HepG2 (cell line): ENCODE results near the gene MTA1. TPM values are rescaled to one million over a fixed set of nuclear protein-coding genes. Genes with fewer than 3 reads are reported as not detected.

Source experiments
- CBX5 ChIP-seq: sonication (generic); formaldehyde crosslinking; IDR thresholded peaks from 2 replicates; pipeline ENCODE4 v1.4.0; 2020; ENCODE audit warnings: missing genetic modification reagents, borderline replicate concordance
- CREB1 ChIP-seq, 2 experiments: fragments of 450-650 bp in 1 of 2; IDR thresholded peaks; 2 replicates each; pipeline ENCODE4 v1.6.1; 2016 to 2017; ENCODE audit warnings: control low read depth in 1 of 2, mild to moderate bottlenecking in 1 of 2, missing compliant biosample characterization in 1 of 2, missing genetic modification characterization in 1 of 2
- KDM6A ChIP-seq: IDR thresholded peaks from 2 replicates; pipeline ENCODE4 v1.6.1; 2016; ENCODE audit warnings: low read depth
- MAFF ChIP-seq: IDR thresholded peaks from 2 replicates; pipeline ENCODE4 v1.6.1; 2011; ENCODE audit warnings: low read depth, low read length, improper control_type of control experiment
- MAZ ChIP-seq, 2 experiments: sonication (generic) in 1 of 2; formaldehyde crosslinking in 1 of 2; IDR thresholded peaks; 2 replicates each; pipeline versions ENCODE4 v1.5.0 to v1.6.1; 2012 to 2020; ENCODE audit warnings: low read depth in 2 of 2, mild to moderate bottlenecking in 2 of 2, borderline replicate concordance in 1 of 2, improper control_type of control experiment in 1 of 2, low read length in 1 of 2, missing genetic modification reagents in 1 of 2, moderate library complexity in 1 of 2
- NCOA1 ChIP-seq: sonication (generic); formaldehyde crosslinking; IDR thresholded peaks from 2 replicates; pipeline ENCODE4 v1.9.0; 2021; ENCODE audit warnings: missing genetic modification reagents
- PHF20 ChIP-seq: sonication (generic); formaldehyde crosslinking; IDR thresholded peaks from 2 replicates; pipeline ENCODE4 v1.5.0; 2020; ENCODE audit warnings: mild to moderate bottlenecking, missing genetic modification reagents
- RAD51 ChIP-seq: fragments of 450-650 bp; IDR thresholded peaks from 2 replicates; pipeline ENCODE4 v1.6.1; 2016; ENCODE audit warnings: borderline replicate concordance
- SOX13 ChIP-seq, 3 experiments: fragments of 450-650 bp in 1 of 3; sonication (generic) in 1 of 3; formaldehyde crosslinking in 1 of 3; IDR thresholded peaks in 2 of 3; conservative IDR thresholded peaks in 1 of 3; 2 replicates each; pipeline versions ENCODE4 v1.5.0 to v1.6.1; 2016 to 2020; ENCODE audit warnings: antibody characterized with exemption in 1 of 3, mild to moderate bottlenecking in 1 of 3, missing compliant biosample characterization in 1 of 3, missing genetic modification reagents in 1 of 3, moderate library complexity in 1 of 3
- TBP ChIP-seq: sonication (generic); formaldehyde crosslinking; IDR thresholded peaks from 2 replicates; pipeline ENCODE4 v1.5.0; 2020; ENCODE audit warnings: missing genetic modification reagents
- ZNF180 ChIP-seq: sonication (generic); formaldehyde crosslinking; IDR thresholded peaks from 2 replicates; pipeline ENCODE4 v1.4.0; 2020; ENCODE audit warnings: low read depth, missing genetic modification reagents, borderline replicate concordance
- ZNF274 ChIP-seq: sonication (generic); formaldehyde crosslinking; IDR thresholded peaks from 2 replicates; pipeline ENCODE4 v1.5.1; 2020; ENCODE audit warnings: mild to moderate bottlenecking, missing genetic modification reagents
- ZNF331 ChIP-seq: sonication (generic); formaldehyde crosslinking; IDR thresholded peaks from 2 replicates; pipeline ENCODE4 v1.4.0; 2020; ENCODE audit warnings: missing genetic modification reagents
- ZNF83 ChIP-seq: sonication (generic); formaldehyde crosslinking; IDR thresholded peaks from 2 replicates; pipeline ENCODE4 v1.4.0; 2020; ENCODE audit warnings: missing genetic modification reagents, mild to moderate bottlenecking, borderline replicate concordance
- polyA plus RNA-seq, 8 experiments: library from polyadenylated mRNA; depleted of rRNA in 3 of 8; stranded (reverse) in 7 of 8; unstranded in 1 of 8; fragments of >200 nt; fragmentation: Illumina TruSeq in 4 of 8; extraction: Trizol in 4 of 8; gene quantifications; 2 replicates each; pipeline versions ENCODE4 v1.2.1 to v1.2.3, GENCODE V29; 2011 to 2016; ENCODE audit warnings: low read depth in 4 of 8, missing spikeins in 1 of 8, mixed read lengths in 1 of 8; ENCODE audit not compliant: insufficient read depth in 1 of 8
- total RNA-seq, 5 experiments: library from RNA; depleted of rRNA; stranded (reverse); fragments of >200 nt; fragmentation: Illumina TruSeq; extraction: Trizol; gene quantifications; 2 replicates each; pipeline ENCODE4 v1.2.3, GENCODE V29; 2016; ENCODE audit warnings: low read depth in 1 of 5
- TF ChIP-seq, protein P1 (sequence below): sonication (generic); formaldehyde crosslinking; IDR thresholded peaks from 2 replicates; pipeline ENCODE4 v1.5.0; 2020; ENCODE audit warnings: mild to moderate bottlenecking, missing genetic modification reagents, borderline replicate concordance
- TF ChIP-seq, protein P2 (sequence below): sonication (generic); formaldehyde crosslinking; IDR thresholded peaks from 2 replicates; pipeline ENCODE4 v1.5.0; 2020; ENCODE audit warnings: missing genetic modification reagents, mild to moderate bottlenecking, borderline replicate concordance
- TF ChIP-seq, protein P3 (sequence below): sonication (generic); formaldehyde crosslinking; IDR thresholded peaks from 2 replicates; pipeline ENCODE4 v1.4.0; 2020; ENCODE audit warnings: mild to moderate bottlenecking, low read depth, missing genetic modification reagents

MTA1 gene
- total and polyA plus RNA-seq, 2 of the 13 experiments (the other 11 are each of a cell fraction or from before 2014, with no cell fraction given): 35.2 to 85.8 TPM

DNA sequence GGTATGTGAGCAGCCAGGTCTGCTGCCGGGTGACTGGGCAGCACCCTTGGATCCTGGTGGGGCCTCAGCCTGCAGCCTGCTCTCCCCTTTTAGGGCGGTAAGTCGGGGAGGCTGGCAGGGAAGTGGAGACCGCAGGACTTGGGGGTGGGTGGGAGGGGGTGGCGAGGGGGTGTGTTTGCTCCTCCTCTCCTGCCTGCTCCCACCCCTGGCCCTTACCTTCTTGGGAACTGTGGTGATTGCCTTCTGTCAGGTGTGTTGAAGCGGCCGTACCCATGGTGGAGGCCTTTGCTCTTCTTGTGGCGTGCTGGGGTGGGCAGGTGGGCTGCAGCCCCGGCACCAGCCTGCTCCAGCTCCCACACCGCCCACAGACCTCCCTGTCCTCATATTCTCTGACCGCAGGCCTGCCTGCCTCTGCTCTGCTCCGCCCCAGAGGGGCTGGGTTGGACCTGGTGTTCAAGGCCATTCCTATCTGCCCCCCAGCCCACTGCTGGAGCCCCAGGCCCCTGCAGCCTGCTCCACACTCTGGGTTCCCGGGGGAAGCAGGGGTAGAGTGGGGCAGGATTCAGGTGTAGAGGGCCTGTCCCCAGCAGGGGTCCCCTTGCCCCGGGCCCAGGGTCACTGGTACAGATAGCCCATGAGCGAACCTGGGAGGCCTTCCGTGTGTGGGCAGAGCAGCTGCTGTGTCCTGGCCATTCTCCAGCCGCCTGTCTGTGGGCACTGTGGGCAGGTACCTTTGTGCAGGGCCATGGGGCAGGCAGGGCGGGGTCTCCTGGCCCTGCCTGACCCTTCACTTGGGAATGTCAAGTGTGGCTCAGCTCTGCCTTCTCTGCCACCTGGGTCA lies 76.6 kb downstream of the MTA1 start (continued):
- TF ChIP-seq, protein P1, sequence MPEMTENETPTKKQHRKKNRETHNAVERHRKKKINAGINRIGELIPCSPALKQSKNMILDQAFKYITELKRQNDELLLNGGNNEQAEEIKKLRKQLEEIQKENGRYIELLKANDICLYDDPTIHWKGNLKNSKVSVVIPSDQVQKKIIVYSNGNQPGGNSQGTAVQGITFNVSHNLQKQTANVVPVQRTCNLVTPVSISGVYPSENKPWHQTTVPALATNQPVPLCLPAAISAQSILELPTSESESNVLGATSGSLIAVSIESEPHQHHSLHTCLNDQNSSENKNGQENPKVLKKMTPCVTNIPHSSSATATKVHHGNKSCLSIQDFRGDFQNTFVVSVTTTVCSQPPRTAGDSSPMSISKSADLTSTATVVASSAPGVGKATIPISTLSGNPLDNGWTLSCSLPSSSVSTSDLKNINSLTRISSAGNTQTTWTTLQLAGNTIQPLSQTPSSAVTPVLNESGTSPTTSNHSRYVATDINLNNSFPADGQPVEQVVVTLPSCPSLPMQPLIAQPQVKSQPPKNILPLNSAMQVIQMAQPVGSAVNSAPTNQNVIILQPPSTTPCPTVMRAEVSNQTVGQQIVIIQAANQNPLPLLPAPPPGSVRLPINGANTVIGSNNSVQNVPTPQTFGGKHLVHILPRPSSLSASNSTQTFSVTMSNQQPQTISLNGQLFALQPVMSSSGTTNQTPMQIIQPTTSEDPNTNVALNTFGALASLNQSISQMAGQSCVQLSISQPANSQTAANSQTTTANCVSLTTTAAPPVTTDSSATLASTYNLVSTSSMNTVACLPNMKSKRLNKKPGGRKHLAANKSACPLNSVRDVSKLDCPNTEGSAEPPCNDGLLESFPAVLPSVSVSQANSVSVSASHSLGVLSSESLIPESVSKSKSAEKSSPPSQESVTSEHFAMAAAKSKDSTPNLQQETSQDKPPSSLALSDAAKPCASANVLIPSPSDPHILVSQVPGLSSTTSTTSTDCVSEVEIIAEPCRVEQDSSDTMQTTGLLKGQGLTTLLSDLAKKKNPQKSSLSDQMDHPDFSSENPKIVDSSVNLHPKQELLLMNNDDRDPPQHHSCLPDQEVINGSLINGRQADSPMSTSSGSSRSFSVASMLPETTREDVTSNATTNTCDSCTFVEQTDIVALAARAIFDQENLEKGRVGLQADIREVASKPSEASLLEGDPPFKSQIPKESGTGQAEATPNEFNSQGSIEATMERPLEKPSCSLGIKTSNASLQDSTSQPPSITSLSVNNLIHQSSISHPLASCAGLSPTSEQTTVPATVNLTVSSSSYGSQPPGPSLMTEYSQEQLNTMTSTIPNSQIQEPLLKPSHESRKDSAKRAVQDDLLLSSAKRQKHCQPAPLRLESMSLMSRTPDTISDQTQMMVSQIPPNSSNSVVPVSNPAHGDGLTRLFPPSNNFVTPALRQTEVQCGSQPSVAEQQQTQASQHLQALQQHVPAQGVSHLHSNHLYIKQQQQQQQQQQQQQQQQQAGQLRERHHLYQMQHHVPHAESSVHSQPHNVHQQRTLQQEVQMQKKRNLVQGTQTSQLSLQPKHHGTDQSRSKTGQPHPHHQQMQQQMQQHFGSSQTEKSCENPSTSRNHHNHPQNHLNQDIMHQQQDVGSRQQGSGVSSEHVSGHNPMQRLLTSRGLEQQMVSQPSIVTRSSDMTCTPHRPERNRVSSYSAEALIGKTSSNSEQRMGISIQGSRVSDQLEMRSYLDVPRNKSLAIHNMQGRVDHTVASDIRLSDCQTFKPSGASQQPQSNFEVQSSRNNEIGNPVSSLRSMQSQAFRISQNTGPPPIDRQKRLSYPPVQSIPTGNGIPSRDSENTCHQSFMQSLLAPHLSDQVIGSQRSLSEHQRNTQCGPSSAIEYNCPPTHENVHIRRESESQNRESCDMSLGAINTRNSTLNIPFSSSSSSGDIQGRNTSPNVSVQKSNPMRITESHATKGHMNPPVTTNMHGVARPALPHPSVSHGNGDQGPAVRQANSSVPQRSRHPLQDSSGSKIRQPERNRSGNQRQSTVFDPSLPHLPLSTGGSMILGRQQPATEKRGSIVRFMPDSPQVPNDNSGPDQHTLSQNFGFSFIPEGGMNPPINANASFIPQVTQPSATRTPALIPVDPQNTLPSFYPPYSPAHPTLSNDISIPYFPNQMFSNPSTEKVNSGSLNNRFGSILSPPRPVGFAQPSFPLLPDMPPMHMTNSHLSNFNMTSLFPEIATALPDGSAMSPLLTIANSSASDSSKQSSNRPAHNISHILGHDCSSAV (CRISPR knock-in tag): no peak
- TF ChIP-seq SOX13 (IDR thresholded peaks at IDR 0.05) (no peak), SOX13 (CRISPR knock-in tag; conservative IDR thresholded peaks at IDR 0.05 in 1 of 2, IDR thresholded peaks at IDR 0.05 in 1 of 2) (peak in 1 of 2 experiments; percentile 71; a peak in 2 of 4 replicates), NCOA1 (CRISPR knock-in tag) (0 out of 2 replicates have a peak, but pooled peaks have one; percentile 78), RAD51 (no peak), KDM6A (CRISPR knock-in tag) (peak; percentile 82), MAFF (no peak), TBP (no peak), PHF20 (CRISPR knock-in tag) (0 out of 2 replicates have a peak, but pooled peaks have one; percentile 42), ZNF83 (CRISPR knock-in tag) (no peak; the same call in 1 of the 2 replicates), CBX5 (CRISPR knock-in tag) (no peak), MAZ (IDR thresholded peaks at IDR 0.05; ENCODE audit: borderline replicate concordance, low read depth, low read length) (peak; percentile 40; the same call in 1 of the 2 replicates), MAZ (CRISPR knock-in tag; IDR thresholded peaks at IDR 0.05; ENCODE audit: low read depth) (no peak; the same call in 1 of the 2 replicates), ZNF274 (CRISPR knock-in tag) (no peak; the same call in 1 of the 2 replicates), ZNF331 (CRISPR knock-in tag) (peak; percentile 61), ZNF180 (CRISPR knock-in tag) (no peak), CREB1 (IDR thresholded peaks at IDR 0.05) (no peak), CREB1 (CRISPR knock-in tag; IDR thresholded peaks at IDR 0.05) (no peak)
- TF ChIP-seq, protein P2, sequence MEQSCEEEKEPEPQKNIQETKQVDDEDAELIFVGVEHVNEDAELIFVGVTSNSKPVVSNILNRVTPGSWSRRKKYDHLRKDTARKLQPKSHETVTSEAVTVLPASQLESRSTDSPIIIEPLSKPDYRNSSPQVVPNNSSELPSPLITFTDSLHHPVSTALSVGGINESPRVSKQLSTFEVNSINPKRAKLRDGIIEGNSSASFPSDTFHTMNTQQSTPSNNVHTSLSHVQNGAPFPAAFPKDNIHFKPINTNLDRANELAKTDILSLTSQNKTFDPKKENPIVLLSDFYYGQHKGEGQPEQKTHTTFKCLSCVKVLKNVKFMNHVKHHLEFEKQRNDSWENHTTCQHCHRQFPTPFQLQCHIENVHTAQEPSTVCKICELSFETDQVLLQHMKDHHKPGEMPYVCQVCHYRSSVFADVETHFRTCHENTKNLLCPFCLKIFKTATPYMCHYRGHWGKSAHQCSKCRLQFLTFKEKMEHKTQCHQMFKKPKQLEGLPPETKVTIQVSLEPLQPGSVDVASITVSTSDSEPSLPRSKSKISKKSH (CRISPR knock-in tag): peak; percentile 45; the same call in 1 of the 2 replicates
- TF ChIP-seq, protein P3, sequence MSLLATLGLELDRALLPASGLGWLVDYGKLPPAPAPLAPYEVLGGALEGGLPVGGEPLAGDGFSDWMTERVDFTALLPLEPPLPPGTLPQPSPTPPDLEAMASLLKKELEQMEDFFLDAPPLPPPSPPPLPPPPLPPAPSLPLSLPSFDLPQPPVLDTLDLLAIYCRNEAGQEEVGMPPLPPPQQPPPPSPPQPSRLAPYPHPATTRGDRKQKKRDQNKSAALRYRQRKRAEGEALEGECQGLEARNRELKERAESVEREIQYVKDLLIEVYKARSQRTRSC (CRISPR knock-in tag): no peak
